HK-2 (cell line): ENCODE results near the gene BTF3L4.
"Not testable (repeated sequence)": the region's sequence is repeated elsewhere in the genome, so short reads cannot be mapped to it uniquely, and the experiment has no call there.

Source experiments
- DNase-seq: peaks from one replicate; pipeline ENCODE4 v3.0.0-alpha.2; 2018; ENCODE audit not compliant: unreplicated experiment

Gene BTF3L4

GRCh38 chr1:52056163-52056936 is at the start of gene BTF3L4:
Gene BTF3L4, plus strand, starts transcription at chr1:52056295. Its CDS starts 3,553 bp downstream, at chr1:52059848.
- DNase-seq = peak; percentile 94

GRCh38 chr1:52007215-52008002 is 48.7 kb upstream of the BTF3L4 start:
- DNase-seq = peak; percentile 41

- DNase-seq = no peak
Measured at GRCh38 chr1:52008071-52008809, 47.9 kb upstream of the BTF3L4 start.

- DNase-seq = no peak
Measured at GRCh38 chr1:52022133-52022532, 34.0 kb upstream of the BTF3L4 start.

- DNase-seq = no peak
Measured at GRCh38 chr1:52026278-52026677, 29.8 kb upstream of the BTF3L4 start.

GRCh38 chr1:52028328-52028727 is 27.8 kb upstream of the BTF3L4 start:
- no peak for DNase-seq

GRCh38 chr1:52028839-52029238 is 27.3 kb upstream of the BTF3L4 start:
- DNase-seq = not testable (repeated sequence)

- DNase-seq = no peak
Measured at GRCh38 chr1:52032124-52032784, 23.8 kb upstream of the BTF3L4 start.

GRCh38 chr1:52032785-52033131 is 23.3 kb upstream of the BTF3L4 start:
- peak; percentile 34 for DNase-seq

- DNase-seq = peak; percentile 83
Measured at GRCh38 chr1:52033190-52034049, 22.7 kb upstream of the BTF3L4 start, which contains the start of gene KTI12. Gene KTI12, minus strand, starts transcription at chr1:52033810. Its CDS starts 49 bp downstream, at chr1:52033761.

GRCh38 chr1:52034050-52034384 is 22.1 kb upstream of the BTF3L4 start:
- DNase-seq = no peak

GRCh38 chr1:52037402-52037814 is 18.7 kb upstream of the BTF3L4 start:
- DNase-seq = no peak

- DNase-seq = no peak
Measured at GRCh38 chr1:52037909-52038308, 18.2 kb upstream of the BTF3L4 start.

GRCh38 chr1:52041551-52042185 is 14.4 kb upstream of the BTF3L4 start:
- no peak for DNase-seq

GRCh38 chr1:52045236-52045635 is 10.9 kb upstream of the BTF3L4 start:
- no peak for DNase-seq

- not testable (repeated sequence) for DNase-seq
Measured at GRCh38 chr1:52045666-52046195, 10.4 kb upstream of the BTF3L4 start.

GRCh38 chr1:52049337-52049736 is 6.8 kb upstream of the BTF3L4 start:
- not testable (repeated sequence) for DNase-seq

GRCh38 chr1:52053862-52054261 is 2.2 kb upstream of the BTF3L4 start:
- no peak for DNase-seq

- DNase-seq = peak; percentile 2
Measured at GRCh38 chr1:52054496-52055065, 1.5 kb upstream of the BTF3L4 start.
